Lower leg skin (tissue), 3 donors: Measurements from ENCODE around the gene AVPR2.

ENCODE experiments used
- CTCF ChIP-seq, 3 donors: fragments of 450-650 bp; IDR thresholded peaks; one replicate each; pipeline ENCODE4 v1.5.1; 2016; ENCODE audit warnings: antibody characterized with exemption in 3 of 3, mild to moderate bottlenecking in 3 of 3, moderate library complexity in 2 of 3
- POLR2A ChIP-seq, 2 donors: fragments of 450-650 bp; IDR thresholded peaks; one replicate each; pipeline ENCODE4 v1.6.1; 2016 to 2017; ENCODE audit warnings: antibody characterized with exemption in 2 of 2, mild to moderate bottlenecking in 1 of 2, moderate library complexity in 1 of 2

- TF ChIP-seq CTCF (IDR thresholded peaks at IDR 0.05), result no peak
- no peak for TF ChIP-seq POLR2A (IDR thresholded peaks at IDR 0.05)
These were observed 23.2 kb upstream of the AVPR2 start for GRCh38 chrX:153881281-153881680.
